GM23338 (cell line): ENCODE measurements around the gene PSMG4. TPM values are rescaled to one million over a fixed set of nuclear protein-coding genes. Genes with fewer than 3 reads are reported as not detected.

Experiments
- ATAC-seq: fragments of 200-7000 bp; cut with Tn5 transposase; 3 replicates; pipeline ENCODE4 v1.9.1; 2020
- DNase-seq: peaks from one replicate; pipeline ENCODE4 v3.0.0-alpha.2; 2015; ENCODE audit warnings: low spot score
- H2AFZ ChIP-seq: fragments of 200-600 bp; sonication (generic); 2 replicates; pipeline ENCODE4 v1.8.0; 2016; ENCODE audit warnings: antibody characterized with exemption, mild to moderate bottlenecking, moderate library complexity
- H3F3A ChIP-seq: fragments of 200-600 bp; sonication (generic); replicated peaks from 2 replicates; pipeline ENCODE4 v1.8.0; 2017; ENCODE audit warnings: antibody characterized with exemption, mixed run types, low read depth
- H3K27ac ChIP-seq: fragments of 200-600 bp; sonication (generic); 2 replicates; pipeline ENCODE4 v1.6.1; 2016; ENCODE audit warnings: low read depth
- H3K27me3 ChIP-seq: fragments of 200-600 bp; sonication (generic); 2 replicates; pipeline ENCODE4 v1.8.0; 2016; ENCODE audit warnings: mild to moderate bottlenecking, mixed run types, moderate library complexity; ENCODE audit not compliant: insufficient read depth
- H3K36me3 ChIP-seq: fragments of 200-600 bp; sonication (generic); 2 replicates; pipeline ENCODE4 v1.8.0; 2016; ENCODE audit warnings: mild to moderate bottlenecking; ENCODE audit not compliant: insufficient read depth
- H3K4me1 ChIP-seq: fragments of 200-600 bp; sonication (generic); 2 replicates; pipeline ENCODE4 v1.8.0; 2016; ENCODE audit warnings: mild to moderate bottlenecking, moderate library complexity; ENCODE audit not compliant: insufficient read depth
- H3K4me2 ChIP-seq: fragments of 200-600 bp; sonication (generic); 2 replicates; pipeline ENCODE4 v1.7.1; 2017; ENCODE audit warnings: mixed run types
- H3K4me3 ChIP-seq: fragments of 200-600 bp; sonication (generic); 2 replicates; pipeline ENCODE4 v1.6.1; 2016; ENCODE audit warnings: mixed run types
- H3K79me2 ChIP-seq: fragments of 200-600 bp; sonication (generic); replicated peaks from 2 replicates; pipeline ENCODE4 v1.8.0; 2017; ENCODE audit warnings: mild to moderate bottlenecking; ENCODE audit not compliant: insufficient read depth
- H3K9me2 ChIP-seq: fragments of 200-600 bp; sonication (generic); 2 replicates; pipeline ENCODE4 v1.8.0; 2017; ENCODE audit not compliant: insufficient read depth
- H4K20me1 ChIP-seq: fragments of 200-600 bp; sonication (generic); replicated peaks from 2 replicates; pipeline ENCODE4 v1.8.0; 2017; ENCODE audit warnings: mild to moderate bottlenecking; ENCODE audit not compliant: insufficient read depth
- H3K27ac Mint-ChIP-seq: 2 replicates; pipeline ENCODE4 v1.8.0; 2020; ENCODE audit warnings: inconsistent platforms, mild to moderate bottlenecking, moderate library complexity, mixed read lengths
- H3K27me3 Mint-ChIP-seq: 3 replicates; pipeline ENCODE4 v1.8.0; 2022; ENCODE audit warnings: low read depth, mild to moderate bottlenecking, moderate library complexity, mixed read lengths, inconsistent platforms; ENCODE audit not compliant: insufficient read depth, poor library complexity
- H3K36me3 Mint-ChIP-seq: 3 replicates; pipeline ENCODE4 v1.8.0; 2021; ENCODE audit warnings: low read depth, mild to moderate bottlenecking, inconsistent platforms, moderate library complexity, mixed read lengths
- H3K4me1 Mint-ChIP-seq: 3 replicates; pipeline ENCODE4 v1.8.0; 2020; ENCODE audit warnings: mild to moderate bottlenecking, inconsistent platforms, mixed read lengths
- H3K4me3 Mint-ChIP-seq: 3 replicates; pipeline ENCODE4 v1.8.0; 2021; ENCODE audit warnings: moderate library complexity, mild to moderate bottlenecking, inconsistent platforms, mixed read lengths
- H3K9me3 Mint-ChIP-seq: 3 replicates; pipeline ENCODE4 v1.8.0; 2020; ENCODE audit warnings: moderate library complexity, mild to moderate bottlenecking, inconsistent platforms, mixed read lengths
- ETS1 ChIP-seq: IDR thresholded peaks from 2 replicates; pipeline ENCODE4 v1.6.1; 2016; ENCODE audit warnings: antibody characterized with exemption
- EZH2 ChIP-seq: fragments of 200-600 bp; sonication (generic); IDR thresholded peaks from one replicate; pipeline ENCODE4 v1.8.0; 2017; ENCODE audit warnings: antibody characterized with exemption, mild to moderate bottlenecking, low read depth; ENCODE audit not compliant: unreplicated experiment
- JUNB ChIP-seq: IDR thresholded peaks from one replicate; pipeline ENCODE4 v1.6.1; 2016; ENCODE audit warnings: antibody characterized with exemption; ENCODE audit not compliant: unreplicated experiment
- POLR2AphosphoS5 ChIP-seq: IDR thresholded peaks from 2 replicates; pipeline ENCODE4 v1.6.1; 2016; ENCODE audit warnings: antibody characterized with exemption, low read depth
- STAT1 ChIP-seq: IDR thresholded peaks from one replicate; pipeline ENCODE4 v1.6.1; 2016; ENCODE audit warnings: antibody characterized with exemption; ENCODE audit not compliant: unreplicated experiment
- polyA plus RNA-seq: library from polyadenylated mRNA; unstranded; fragments of >200 nt; fragmentation: Nextera tagmentation; extraction: Ambion mirVana; gene quantifications from 2 replicates; pipeline ENCODE4 v1.2.1, GENCODE V29; 2016
- total RNA-seq: library from RNA; depleted of rRNA; stranded (reverse); fragments of >200 nt; shearing (Covaris generic); gene quantifications from 2 replicates; pipeline ENCODE4 v1.2.3, GENCODE V29; 2014
- TF ChIP-seq, protein P1 (sequence below): fragments of 250-450 bp; sonication (Bioruptor Pico); IDR thresholded peaks from 2 replicates; pipeline ENCODE4 v1.5.0; 2020; ENCODE audit warnings: mild to moderate bottlenecking, moderate library complexity

Gene PSMG4
- total and polyA plus RNA-seq, 2 experiments from 2014 or later: 37.2 to 168 TPM

DNA sequence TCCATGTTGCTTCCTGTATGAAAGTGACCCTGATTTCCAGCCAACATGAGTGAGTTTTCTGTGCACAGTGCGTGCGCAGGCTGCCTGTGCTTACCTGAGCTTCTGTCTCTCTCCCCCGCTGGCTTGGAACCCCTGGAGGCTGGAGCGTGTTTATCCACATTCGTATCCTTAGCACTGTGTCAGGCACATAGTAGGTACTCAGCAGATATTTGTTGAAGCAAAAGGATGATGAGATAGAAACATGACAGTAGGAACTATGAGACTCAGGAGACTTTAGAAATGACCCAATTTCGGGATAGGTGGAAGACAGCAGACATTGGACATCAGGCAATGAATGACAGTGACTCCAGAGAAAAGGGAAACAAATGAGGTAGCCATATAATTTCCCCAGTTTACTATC, 46.5 kb upstream of the PSMG4 start:
- Histone ChIP-seq H3K27ac (no peak overlapping the region), H3K27me3 (no peaks in the 10 kb centered on the region), H4K20me1 (no peaks in the 10 kb centered on the region), H2AFZ (no peak overlapping the region), H3K36me3 (no peaks in the 10 kb centered on the region), H3K4me2 (no peak overlapping the region), H3K4me1 (peaks cover 12% of the 10 kb centered on the region), H3F3A (peaks cover 7% of the 10 kb centered on the region), H3K4me3 (no peak overlapping the region), H3K9me2 (no peaks in the 10 kb centered on the region), H3K79me2 (no peaks in the 10 kb centered on the region)
- Mint-ChIP-seq H3K36me3 (no peaks in the 10 kb centered on the region), H3K27me3 (peaks cover 10% of the 10 kb centered on the region), H3K9me3 (no peaks in the 10 kb centered on the region), H3K27ac (no peak overlapping the region), H3K4me1 (peaks cover 20% of the 10 kb centered on the region), H3K4me3 (no peak overlapping the region)
- TF ChIP-seq ETS1: no peak
- TF ChIP-seq POLR2AphosphoS5: no peak
- no peak for TF ChIP-seq JUNB
- TF ChIP-seq EZH2: no peak
- TF ChIP-seq, protein P1, sequence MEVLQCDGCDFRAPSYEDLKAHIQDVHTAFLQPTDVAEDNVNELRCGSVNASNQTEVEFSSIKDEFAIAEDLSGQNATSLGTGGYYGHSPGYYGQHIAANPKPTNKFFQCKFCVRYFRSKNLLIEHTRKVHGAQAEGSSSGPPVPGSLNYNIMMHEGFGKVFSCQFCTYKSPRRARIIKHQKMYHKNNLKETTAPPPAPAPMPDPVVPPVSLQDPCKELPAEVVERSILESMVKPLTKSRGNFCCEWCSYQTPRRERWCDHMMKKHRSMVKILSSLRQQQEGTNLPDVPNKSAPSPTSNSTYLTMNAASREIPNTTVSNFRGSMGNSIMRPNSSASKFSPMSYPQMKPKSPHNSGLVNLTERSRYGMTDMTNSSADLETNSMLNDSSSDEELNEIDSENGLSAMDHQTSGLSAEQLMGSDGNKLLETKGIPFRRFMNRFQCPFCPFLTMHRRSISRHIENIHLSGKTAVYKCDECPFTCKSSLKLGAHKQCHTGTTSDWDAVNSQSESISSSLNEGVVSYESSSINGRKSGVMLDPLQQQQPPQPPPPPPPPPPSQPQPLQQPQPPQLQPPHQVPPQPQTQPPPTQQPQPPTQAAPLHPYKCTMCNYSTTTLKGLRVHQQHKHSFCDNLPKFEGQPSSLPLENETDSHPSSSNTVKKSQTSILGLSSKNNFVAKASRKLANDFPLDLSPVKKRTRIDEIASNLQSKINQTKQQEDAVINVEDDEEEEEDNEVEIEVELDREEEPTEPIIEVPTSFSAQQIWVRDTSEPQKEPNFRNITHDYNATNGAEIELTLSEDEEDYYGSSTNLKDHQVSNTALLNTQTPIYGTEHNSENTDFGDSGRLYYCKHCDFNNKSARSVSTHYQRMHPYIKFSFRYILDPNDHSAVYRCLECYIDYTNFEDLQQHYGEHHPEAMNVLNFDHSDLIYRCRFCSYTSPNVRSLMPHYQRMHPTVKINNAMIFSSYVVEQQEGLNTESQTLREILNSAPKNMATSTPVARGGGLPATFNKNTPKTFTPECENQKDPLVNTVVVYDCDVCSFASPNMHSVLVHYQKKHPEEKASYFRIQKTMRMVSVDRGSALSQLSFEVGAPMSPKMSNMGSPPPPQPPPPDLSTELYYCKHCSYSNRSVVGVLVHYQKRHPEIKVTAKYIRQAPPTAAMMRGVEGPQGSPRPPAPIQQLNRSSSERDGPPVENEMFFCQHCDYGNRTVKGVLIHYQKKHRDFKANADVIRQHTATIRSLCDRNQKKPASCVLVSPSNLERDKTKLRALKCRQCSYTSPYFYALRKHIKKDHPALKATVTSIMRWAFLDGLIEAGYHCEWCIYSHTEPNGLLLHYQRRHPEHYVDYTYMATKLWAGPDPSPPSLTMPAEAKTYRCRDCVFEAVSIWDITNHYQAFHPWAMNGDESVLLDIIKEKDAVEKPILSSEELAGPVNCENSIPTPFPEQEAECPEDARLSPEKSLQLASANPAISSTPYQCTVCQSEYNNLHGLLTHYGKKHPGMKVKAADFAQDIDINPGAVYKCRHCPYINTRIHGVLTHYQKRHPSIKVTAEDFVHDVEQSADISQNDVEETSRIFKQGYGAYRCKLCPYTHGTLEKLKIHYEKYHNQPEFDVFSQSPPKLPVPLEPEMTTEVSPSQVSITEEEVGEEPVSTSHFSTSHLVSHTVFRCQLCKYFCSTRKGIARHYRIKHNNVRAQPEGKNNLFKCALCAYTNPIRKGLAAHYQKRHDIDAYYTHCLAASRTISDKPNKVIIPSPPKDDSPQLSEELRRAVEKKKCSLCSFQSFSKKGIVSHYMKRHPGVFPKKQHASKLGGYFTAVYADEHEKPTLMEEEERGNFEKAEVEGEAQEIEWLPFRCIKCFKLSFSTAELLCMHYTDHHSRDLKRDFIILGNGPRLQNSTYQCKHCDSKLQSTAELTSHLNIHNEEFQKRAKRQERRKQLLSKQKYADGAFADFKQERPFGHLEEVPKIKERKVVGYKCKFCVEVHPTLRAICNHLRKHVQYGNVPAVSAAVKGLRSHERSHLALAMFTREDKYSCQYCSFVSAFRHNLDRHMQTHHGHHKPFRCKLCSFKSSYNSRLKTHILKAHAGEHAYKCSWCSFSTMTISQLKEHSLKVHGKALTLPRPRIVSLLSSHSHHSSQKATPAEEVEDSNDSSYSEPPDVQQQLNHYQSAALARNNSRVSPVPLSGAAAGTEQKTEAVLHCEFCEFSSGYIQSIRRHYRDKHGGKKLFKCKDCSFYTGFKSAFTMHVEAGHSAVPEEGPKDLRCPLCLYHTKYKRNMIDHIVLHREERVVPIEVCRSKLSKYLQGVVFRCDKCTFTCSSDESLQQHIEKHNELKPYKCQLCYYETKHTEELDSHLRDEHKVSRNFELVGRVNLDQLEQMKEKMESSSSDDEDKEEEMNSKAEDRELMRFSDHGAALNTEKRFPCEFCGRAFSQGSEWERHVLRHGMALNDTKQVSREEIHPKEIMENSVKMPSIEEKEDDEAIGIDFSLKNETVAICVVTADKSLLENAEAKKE (CRISPR knock-in tag): no peak
- no peak for TF ChIP-seq STAT1
- no peak for ATAC-seq
- no peak for DNase-seq
